ENCODE results near the gene PERCC1.

DNA sequence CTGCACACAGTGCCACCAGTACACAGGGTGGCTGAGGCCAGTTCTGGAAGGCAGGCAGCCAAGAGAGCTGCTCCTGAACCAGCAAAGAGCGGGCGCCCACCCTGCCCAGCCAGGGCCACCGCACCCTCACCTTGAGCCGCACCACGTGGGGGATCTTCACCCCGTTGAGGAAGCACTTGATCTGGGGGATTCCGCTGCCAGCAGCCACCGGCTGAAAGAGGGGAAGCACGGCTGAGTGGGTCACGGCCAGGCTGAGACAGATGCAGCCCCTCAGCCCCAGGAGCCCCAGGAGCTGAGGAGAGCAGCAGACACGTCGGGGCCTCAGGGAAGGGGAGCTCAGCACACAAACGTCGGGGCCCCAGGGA, 28.1 kb downstream of the PERCC1 start:
- TF ChIP-seq, protein P1, sequence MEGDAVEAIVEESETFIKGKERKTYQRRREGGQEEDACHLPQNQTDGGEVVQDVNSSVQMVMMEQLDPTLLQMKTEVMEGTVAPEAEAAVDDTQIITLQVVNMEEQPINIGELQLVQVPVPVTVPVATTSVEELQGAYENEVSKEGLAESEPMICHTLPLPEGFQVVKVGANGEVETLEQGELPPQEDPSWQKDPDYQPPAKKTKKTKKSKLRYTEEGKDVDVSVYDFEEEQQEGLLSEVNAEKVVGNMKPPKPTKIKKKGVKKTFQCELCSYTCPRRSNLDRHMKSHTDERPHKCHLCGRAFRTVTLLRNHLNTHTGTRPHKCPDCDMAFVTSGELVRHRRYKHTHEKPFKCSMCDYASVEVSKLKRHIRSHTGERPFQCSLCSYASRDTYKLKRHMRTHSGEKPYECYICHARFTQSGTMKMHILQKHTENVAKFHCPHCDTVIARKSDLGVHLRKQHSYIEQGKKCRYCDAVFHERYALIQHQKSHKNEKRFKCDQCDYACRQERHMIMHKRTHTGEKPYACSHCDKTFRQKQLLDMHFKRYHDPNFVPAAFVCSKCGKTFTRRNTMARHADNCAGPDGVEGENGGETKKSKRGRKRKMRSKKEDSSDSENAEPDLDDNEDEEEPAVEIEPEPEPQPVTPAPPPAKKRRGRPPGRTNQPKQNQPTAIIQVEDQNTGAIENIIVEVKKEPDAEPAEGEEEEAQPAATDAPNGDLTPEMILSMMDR (IDR thresholded peaks at IDR 0.05) = no peak
- no peak for TF ChIP-seq POLR2A (IDR thresholded peaks at IDR 0.05)

Data from lower leg skin (tissue), 3 donors.